Measurements from ENCODE around the gene CSK. TPM values are rescaled to one million over a fixed set of nuclear protein-coding genes. Genes with fewer than 3 reads are reported as not detected.

Gene CSK
- total RNA-seq, 3 donors from 2014 or later (not counting 1 experiment from before 2014, with no cell fraction given) = 282 to 334 (median 287) TPM

DNA sequence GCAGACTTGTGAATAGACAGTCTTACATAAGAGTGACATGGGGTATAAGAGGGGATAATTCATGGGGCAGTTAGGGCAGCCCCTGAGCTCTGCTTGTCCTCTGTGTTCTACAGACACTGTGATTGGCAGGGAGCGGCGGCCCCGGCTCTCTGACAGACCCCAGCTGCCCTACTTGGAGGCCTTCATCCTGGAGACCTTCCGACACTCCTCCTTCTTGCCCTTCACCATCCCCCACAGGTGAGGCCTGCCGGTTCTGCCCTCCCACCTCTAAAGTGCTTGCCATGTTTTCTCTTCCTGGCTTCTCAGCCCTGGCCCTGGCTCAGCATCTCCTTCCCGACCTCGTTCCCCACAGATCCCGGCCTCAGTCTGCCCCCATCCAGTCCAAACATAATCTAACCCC is 29.9 kb upstream of the CSK start:
- ATAC-seq (no peak), DNase-seq (no peak)
- 93% methylated on average over 8 of the region's 8 CpGs for WGBS (ENCODE audit: insufficient coverage)
- TF ChIP-seq, protein P1, sequence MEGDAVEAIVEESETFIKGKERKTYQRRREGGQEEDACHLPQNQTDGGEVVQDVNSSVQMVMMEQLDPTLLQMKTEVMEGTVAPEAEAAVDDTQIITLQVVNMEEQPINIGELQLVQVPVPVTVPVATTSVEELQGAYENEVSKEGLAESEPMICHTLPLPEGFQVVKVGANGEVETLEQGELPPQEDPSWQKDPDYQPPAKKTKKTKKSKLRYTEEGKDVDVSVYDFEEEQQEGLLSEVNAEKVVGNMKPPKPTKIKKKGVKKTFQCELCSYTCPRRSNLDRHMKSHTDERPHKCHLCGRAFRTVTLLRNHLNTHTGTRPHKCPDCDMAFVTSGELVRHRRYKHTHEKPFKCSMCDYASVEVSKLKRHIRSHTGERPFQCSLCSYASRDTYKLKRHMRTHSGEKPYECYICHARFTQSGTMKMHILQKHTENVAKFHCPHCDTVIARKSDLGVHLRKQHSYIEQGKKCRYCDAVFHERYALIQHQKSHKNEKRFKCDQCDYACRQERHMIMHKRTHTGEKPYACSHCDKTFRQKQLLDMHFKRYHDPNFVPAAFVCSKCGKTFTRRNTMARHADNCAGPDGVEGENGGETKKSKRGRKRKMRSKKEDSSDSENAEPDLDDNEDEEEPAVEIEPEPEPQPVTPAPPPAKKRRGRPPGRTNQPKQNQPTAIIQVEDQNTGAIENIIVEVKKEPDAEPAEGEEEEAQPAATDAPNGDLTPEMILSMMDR (IDR thresholded peaks at IDR 0.05) = no peak
- no peak overlapping the region for H3K27ac ChIP-seq (ENCODE audit: low read length)
- intact Hi-C loops (cut with micrococcal nuclease) = no loop called here
- H3K4me3 ChIP-seq (ENCODE audit: low read length) = no peak overlapping the region
- no peaks in the 10 kb centered on the region for H3K9me3 ChIP-seq (ENCODE audit: control insufficient read depth, insufficient read depth, low read length)
- no peaks in the 10 kb centered on the region for H3K27me3 ChIP-seq (ENCODE audit: control insufficient read depth, insufficient read depth, low read length)
- H3K4me1 Mint-ChIP-seq = no peaks in the 10 kb centered on the region
- H3K4me1 ChIP-seq (ENCODE audit: control insufficient read depth, insufficient read depth, low read length) = no peaks in the 10 kb centered on the region
- H3K27ac Mint-ChIP-seq = no peak overlapping the region
- no peaks in the 10 kb centered on the region for H3K9me3 Mint-ChIP-seq
- no peaks in the 10 kb centered on the region for H3K27me3 Mint-ChIP-seq (ENCODE audit: low read depth in 2 of 2)
- H3K36me3 Mint-ChIP-seq = no peaks in the 10 kb centered on the region
- H3K4me3 Mint-ChIP-seq = no peak overlapping the region
- H3K36me3 ChIP-seq (ENCODE audit: control insufficient read depth, insufficient read depth, low read length) = no peaks in the 10 kb centered on the region

DNA sequence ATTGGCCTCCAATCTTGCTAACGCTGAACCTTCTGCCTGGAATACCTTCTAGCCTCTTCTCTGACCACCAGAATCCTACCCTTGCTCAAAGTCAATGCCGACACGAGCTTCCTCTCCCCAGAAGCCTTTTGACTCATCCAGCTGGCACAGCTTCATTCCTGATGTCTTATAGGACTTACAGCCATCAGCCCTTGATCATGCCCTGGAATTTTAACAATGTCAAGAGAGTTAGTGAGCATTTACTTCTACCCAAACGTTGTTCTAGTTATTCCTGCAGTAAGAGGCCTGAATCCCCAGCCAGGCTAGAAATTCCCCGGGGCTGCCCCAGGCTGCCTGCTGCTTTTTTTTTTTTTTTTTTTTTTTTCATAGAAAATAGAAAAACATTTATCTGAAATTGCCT is 29.3 kb upstream of the CSK start:
- DNase-seq = no peak
- Mint-ChIP-seq H3K36me3 (no peaks in the 10 kb centered on the region), H3K4me1 (no peaks in the 10 kb centered on the region), H3K27ac (no peak overlapping the region), H3K4me3 (no peak overlapping the region), H3K27me3 (ENCODE audit: low read depth in 2 of 2) (no peaks in the 10 kb centered on the region), H3K9me3 (no peaks in the 10 kb centered on the region)
- intact Hi-C loops (cut with micrococcal nuclease) = no loop called here
- no peak overlapping the region for H3K4me3 ChIP-seq (ENCODE audit: low read length)
- no peaks in the 10 kb centered on the region for H3K27me3 ChIP-seq (ENCODE audit: control insufficient read depth, insufficient read depth, low read length)
- no peaks in the 10 kb centered on the region for H3K9me3 ChIP-seq (ENCODE audit: control insufficient read depth, insufficient read depth, low read length)
- no peaks in the 10 kb centered on the region for H3K4me1 ChIP-seq (ENCODE audit: control insufficient read depth, insufficient read depth, low read length)
- WGBS (ENCODE audit: insufficient coverage) = 77% methylated on average over 4 of the region's 5 CpGs
- H3K36me3 ChIP-seq (ENCODE audit: control insufficient read depth, insufficient read depth, low read length) = no peaks in the 10 kb centered on the region
- ATAC-seq = no peak
- TF ChIP-seq, protein P1 (IDR thresholded peaks at IDR 0.05) = no peak
- H3K27ac ChIP-seq (ENCODE audit: low read length) = no peak overlapping the region

DNA sequence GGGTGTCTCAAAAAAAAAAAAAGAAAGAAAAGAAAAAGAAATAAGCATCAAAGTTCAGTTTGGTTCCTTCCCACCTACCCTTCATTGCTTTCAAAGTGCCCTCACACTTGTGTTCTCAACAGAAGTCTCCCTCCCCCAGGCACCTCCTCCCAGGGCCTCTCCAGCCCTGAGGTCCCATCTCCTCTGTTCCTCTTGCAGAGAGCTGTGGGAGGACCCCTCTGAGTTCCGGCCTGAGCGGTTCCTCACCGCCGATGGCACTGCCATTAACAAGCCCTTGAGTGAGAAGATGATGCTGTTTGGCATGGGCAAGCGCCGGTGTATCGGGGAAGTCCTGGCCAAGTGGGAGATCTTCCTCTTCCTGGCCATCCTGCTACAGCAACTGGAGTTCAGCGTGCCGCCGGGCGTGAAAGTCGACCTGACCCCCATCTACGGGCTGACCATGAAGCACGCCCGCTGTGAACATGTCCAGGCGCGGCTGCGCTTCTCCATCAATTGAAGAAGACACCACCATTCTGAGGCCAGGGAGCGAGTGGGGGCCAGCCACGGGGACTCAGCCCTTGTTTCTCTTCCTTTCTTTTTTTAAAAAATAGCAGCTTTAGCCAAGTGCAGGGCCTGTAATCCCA is 27.2 kb upstream of the CSK start:
- intact Hi-C loops (cut with micrococcal nuclease) = no loop called here
- no peak overlapping the region for H3K27ac ChIP-seq (ENCODE audit: low read length)
- H3K9me3 ChIP-seq (ENCODE audit: control insufficient read depth, insufficient read depth, low read length) = no peaks in the 10 kb centered on the region
- no peak for DNase-seq
- H3K4me3 ChIP-seq (ENCODE audit: low read length) = no peak overlapping the region
- H3K4me3 Mint-ChIP-seq = no peak overlapping the region
- no peak for ATAC-seq
- H3K36me3 ChIP-seq (ENCODE audit: control insufficient read depth, insufficient read depth, low read length) = no peaks in the 10 kb centered on the region
- TF ChIP-seq, protein P1 (IDR thresholded peaks at IDR 0.05) = no peak
- H3K36me3 Mint-ChIP-seq = no peaks in the 10 kb centered on the region
- H3K4me1 ChIP-seq (ENCODE audit: control insufficient read depth, insufficient read depth, low read length) = no peaks in the 10 kb centered on the region
- no peaks in the 10 kb centered on the region for H3K9me3 Mint-ChIP-seq
- no peaks in the 10 kb centered on the region for H3K4me1 Mint-ChIP-seq
- H3K27me3 ChIP-seq (ENCODE audit: control insufficient read depth, insufficient read depth, low read length) = no peaks in the 10 kb centered on the region
- H3K27ac Mint-ChIP-seq = no peak overlapping the region
- WGBS (ENCODE audit: insufficient coverage) = 91% methylated on average over 20 of the region's 20 CpGs
- no peaks in the 10 kb centered on the region for H3K27me3 Mint-ChIP-seq (ENCODE audit: low read depth in 2 of 2)

DNA sequence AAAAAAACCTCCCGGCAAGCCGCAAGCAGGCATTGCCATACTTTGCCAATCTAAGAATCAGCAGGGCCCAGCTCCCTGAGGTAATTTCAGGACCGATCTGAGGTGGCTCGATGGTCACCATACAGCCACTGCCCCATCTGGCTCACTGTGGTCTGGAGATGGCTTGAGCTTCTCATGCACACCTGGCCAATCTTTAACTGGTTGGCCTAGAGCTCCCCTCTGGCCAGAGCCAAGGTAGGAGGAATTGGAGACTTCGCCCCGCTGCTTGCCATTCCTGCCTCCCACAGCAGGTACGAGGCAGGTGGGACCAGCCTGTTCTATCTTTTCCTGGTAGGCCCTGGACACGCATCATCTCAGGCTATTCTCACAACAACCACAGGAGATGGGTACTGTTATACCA is 23.1 kb upstream of the CSK start:
- H3K9me3 ChIP-seq (ENCODE audit: control insufficient read depth, insufficient read depth, low read length) = no peaks in the 10 kb centered on the region
- H3K4me3 Mint-ChIP-seq = no peak overlapping the region
- 92% methylated on average over 7 of the region's 8 CpGs for WGBS (ENCODE audit: insufficient coverage)
- TF ChIP-seq, protein P1 (IDR thresholded peaks at IDR 0.05) = no peak
- ATAC-seq (no peak), DNase-seq (no peak)
- H3K4me1 Mint-ChIP-seq = no peaks in the 10 kb centered on the region
- H3K4me3 ChIP-seq (ENCODE audit: low read length) = no peak overlapping the region
- H3K27me3 ChIP-seq (ENCODE audit: control insufficient read depth, insufficient read depth, low read length) = no peaks in the 10 kb centered on the region
- peaks cover 0 to 3% of the 10 kb centered on the region in 2 donors for H3K27me3 Mint-ChIP-seq (ENCODE audit: low read depth in 2 of 2)
- intact Hi-C loops (cut with micrococcal nuclease) = no loop called here
- H3K36me3 ChIP-seq (ENCODE audit: control insufficient read depth, insufficient read depth, low read length) = no peaks in the 10 kb centered on the region
- H3K9me3 Mint-ChIP-seq = no peaks in the 10 kb centered on the region
- no peak overlapping the region for H3K27ac Mint-ChIP-seq
- H3K27ac ChIP-seq (ENCODE audit: low read length) = no peak overlapping the region
- H3K36me3 Mint-ChIP-seq = no peaks in the 10 kb centered on the region
- H3K4me1 ChIP-seq (ENCODE audit: control insufficient read depth, insufficient read depth, low read length) = no peaks in the 10 kb centered on the region

Data from natural killer cell (primary cell).